AG09319 (cell line): ENCODE data around the gene EFCAB6.

ENCODE experiments used
- DNase-seq: peaks from one replicate; pipeline ENCODE4 v3.0.0-alpha.2; 2010; ENCODE audit warnings: low read depth; ENCODE audit errors: extremely low read depth
- CTCF ChIP-seq: IDR thresholded peaks from 2 replicates; pipeline ENCODE4 v1.5.1; 2011; ENCODE audit warnings: low read depth, mild to moderate bottlenecking, inconsistent platforms, low read length, moderate library complexity

The EFCAB6 gene

GRCh38 chr22:43838571-43839307 is 26.6 kb upstream of the EFCAB6 start:
- DNase-seq: no peak
- no peak for TF ChIP-seq CTCF

GRCh38 chr22:43838161-43838560 is 26.1 kb upstream of the EFCAB6 start:
- DNase-seq: no peak
- no peak for TF ChIP-seq CTCF

GRCh38 chr22:43837666-43838065 is 25.6 kb upstream of the EFCAB6 start:
- no peak for TF ChIP-seq CTCF
- no peak for DNase-seq

- DNase-seq: no peak
- TF ChIP-seq CTCF: no peak
Observed at GRCh38 chr22:43835736-43836135, 23.6 kb upstream of the EFCAB6 start.

GRCh38 chr22:43835166-43835565 is 23.1 kb upstream of the EFCAB6 start:
- TF ChIP-seq CTCF: no peak
- DNase-seq: no peak

GRCh38 chr22:43833286-43834240 is 21.5 kb upstream of the EFCAB6 start:
- DNase-seq: no peak
- no peak for TF ChIP-seq CTCF
